ENCODE data around the gene FSCN2.
"Not testable (repeated sequence)": the region's sequence is repeated elsewhere in the genome, so short reads cannot be mapped to it uniquely, and the experiment has no call there.

DNA sequence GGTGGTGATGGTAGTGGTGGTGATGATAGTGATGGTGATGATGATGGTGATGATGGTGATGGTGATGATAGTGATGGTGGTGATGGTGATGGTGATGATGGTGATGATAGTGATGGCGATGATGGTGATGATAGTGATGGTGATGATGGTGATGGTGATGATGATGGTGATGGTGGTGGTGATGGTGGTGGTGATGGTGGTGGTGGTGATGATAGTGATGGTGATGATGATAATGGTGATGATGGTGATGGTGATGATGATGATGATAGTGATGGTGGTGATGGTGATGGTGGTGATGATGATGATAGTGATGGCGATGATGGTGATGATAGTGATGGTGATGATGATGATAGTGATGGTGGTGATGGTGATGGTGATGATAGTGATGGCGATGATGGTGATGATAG lies 3.8 kb downstream of the FSCN2 start:
- TF ChIP-seq, protein P1, sequence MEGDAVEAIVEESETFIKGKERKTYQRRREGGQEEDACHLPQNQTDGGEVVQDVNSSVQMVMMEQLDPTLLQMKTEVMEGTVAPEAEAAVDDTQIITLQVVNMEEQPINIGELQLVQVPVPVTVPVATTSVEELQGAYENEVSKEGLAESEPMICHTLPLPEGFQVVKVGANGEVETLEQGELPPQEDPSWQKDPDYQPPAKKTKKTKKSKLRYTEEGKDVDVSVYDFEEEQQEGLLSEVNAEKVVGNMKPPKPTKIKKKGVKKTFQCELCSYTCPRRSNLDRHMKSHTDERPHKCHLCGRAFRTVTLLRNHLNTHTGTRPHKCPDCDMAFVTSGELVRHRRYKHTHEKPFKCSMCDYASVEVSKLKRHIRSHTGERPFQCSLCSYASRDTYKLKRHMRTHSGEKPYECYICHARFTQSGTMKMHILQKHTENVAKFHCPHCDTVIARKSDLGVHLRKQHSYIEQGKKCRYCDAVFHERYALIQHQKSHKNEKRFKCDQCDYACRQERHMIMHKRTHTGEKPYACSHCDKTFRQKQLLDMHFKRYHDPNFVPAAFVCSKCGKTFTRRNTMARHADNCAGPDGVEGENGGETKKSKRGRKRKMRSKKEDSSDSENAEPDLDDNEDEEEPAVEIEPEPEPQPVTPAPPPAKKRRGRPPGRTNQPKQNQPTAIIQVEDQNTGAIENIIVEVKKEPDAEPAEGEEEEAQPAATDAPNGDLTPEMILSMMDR (IDR thresholded peaks at IDR 0.05), result not testable (repeated sequence)
- TF ChIP-seq POLR2A (IDR thresholded peaks at IDR 0.05), result not testable (repeated sequence)
